GM19372 (cell line): ENCODE data around the gene EEF1E1.

ENCODE experiments used
- ATAC-seq: cut with Tn5 transposase; IDR thresholded peaks from one replicate; pipeline ENCODE4 v1.9.1; 2021; ENCODE audit warnings: mild to moderate bottlenecking, low read depth, moderate library complexity; ENCODE audit not compliant: unreplicated experiment

EEF1E1 gene

DNA sequence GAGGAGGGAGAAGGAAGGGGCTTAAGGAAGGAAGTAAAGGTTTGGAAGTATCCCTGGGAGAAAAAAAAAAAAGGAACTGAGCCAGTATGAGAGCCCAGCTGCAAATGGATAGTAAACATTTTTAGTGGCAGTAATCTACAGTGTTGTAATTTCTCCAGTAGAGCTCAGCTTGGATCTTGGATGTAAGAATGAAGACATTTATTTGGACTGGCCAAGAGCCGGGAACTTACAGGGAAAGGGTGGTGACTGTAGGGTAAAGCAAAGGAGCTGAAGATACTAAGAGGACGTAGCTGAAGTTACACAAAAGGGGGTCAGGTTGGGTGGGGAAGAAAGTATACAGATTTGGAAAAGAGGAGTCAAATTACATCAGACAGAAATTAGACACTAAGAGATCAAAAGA lies 13.5 kb downstream of the EEF1E1 start:
- ATAC-seq = no peak

DNA sequence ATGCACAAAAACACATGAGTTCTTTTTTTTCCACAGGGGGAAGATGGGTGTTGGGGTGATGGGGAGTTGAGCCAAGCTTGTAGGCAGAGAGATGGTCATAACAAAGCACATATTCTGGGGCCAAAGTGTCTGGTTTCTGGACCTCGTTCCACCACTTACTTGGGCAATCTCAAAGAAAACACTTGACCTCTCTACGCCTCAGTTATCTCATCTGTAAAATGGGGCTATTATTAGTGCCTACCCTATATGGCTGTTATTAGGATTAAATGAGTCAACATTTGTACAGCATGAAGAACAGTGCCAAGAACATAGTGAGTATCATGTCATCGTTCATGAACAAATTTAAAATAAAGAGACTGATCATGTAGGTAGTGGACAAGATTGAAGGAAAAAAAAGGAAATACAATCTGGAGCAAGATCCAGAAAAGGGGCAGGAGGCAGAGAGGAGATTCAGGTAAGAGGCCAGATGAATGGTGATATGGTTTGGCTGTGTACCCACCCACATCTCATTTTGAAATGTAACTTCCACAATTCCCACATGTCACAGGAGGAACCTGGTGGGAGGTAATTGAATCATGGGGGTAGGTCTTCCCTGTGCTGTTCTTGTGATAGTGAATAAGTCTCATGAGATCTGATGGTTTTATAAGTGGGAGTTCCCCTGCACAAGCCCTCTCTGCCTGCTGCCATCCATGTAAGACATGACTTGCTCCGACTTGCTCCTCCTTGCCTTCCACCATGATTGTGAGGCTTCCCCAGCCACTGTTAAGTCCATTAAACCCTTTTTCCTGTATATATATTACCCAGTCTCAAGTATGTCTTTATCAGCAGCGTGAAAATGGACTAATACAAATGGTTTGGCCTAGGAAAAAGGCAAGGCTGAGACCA lies 14.2 kb downstream of the EEF1E1 start:
- ATAC-seq = no peak

DNA sequence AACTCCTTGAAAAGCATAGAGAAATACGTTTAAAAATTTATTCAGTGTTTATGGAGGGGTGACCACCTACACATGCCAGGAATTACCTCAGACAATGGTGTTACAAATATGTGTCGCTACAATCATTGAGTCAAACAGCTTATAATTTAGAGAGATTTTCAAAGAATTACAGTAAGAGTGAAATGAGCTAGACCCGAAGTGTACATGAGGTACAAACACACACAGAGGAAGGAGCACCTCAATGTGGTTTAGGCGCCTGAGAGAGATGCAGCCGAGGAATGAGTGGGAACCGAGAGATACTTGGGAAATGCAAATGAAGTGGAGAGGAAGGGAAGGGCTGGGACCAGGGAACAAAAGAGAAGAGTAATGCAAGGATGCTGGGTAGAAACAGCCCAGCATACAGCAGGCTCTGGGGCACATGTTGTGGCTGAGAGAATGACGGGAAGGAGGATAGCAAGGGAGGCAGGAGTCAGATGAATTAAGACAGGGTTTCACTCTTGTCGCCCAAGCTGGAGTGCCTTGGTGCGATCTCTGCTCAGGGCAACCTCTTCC lies 15.5 kb downstream of the EEF1E1 start:
- no peak for ATAC-seq

DNA sequence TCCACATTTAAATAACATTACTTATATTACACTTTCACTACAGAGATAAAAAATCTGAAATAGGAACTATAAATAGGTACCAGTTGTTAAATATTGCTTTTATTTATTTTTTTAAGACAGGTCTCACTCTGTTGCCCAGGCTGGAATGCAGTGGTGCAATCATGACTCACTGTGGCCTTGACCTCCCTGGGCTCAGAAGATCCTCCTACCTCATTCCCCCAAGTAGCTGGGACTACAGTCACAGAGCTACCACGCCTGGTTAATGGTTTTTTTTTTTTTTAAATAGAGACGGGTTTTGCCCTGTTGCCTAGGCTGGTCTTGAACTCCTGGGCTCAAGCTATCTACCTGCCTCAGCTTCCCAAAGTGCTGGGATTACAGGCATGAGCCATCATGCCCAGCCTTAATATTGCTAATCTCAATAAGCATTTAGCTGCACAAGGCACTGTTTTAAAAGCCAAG lies 17.3 kb downstream of the EEF1E1 start:
- ATAC-seq = no peak

DNA sequence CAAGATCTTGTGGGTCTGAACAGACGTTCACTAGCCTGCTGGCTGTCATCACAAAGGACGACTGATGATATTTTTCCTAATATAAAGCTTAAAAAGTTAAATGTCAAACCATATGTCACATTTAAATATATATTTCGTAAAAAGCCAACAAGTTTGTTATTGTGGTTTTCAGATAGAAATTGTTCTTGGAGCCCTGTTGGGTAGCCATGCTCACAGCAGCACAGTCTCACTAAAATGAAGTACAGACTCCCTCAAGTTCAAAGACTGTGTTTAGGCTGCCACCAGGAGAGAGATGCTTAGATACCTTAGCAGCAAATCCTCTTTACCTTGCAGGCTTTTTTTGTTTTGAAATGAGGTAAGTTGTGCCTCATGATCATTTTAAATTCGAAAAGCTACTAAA lies 17.8 kb downstream of the EEF1E1 start:
- ATAC-seq = no peak

DNA sequence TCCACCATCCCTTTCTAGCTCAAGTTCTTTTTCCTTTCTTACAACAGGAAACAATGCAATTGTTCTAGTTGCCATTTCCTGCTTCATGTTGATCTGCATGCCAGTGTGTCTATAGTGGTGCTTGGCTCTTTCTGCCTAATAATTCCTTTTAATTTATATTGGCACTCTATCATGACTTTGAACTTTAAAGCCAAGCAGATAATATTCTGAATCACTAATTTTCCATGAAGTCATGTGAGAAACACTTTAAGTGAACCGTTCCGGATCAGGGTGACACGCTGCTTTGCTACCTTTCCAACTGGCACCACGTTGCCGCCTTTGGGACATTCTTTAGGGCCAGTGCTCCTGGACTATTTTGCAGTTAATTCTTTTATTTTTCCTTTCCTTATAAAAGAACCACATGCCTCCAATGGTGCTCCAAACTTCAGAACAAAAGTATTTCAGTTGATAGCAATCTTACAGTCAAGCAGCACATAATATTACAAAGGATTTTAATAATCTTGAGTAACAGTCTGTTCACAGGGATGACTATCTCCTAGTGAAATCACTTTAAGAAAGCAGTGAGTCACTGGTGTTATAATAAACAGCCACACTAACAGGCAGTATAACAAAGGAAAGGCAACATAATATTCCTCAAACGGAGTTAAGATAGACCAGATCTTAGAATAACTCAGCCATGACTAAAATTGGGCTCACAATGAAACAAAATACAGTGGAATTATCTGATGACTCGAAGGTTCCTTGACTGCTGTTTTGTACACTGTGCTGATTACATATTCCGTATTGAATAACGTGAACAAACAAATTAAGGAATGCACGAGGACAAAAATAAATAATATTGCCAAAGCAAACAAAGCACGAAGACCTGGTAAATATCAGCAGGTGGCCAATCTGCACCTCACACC lies 19.1 kb downstream of the EEF1E1 start:
- ATAC-seq = no peak

DNA sequence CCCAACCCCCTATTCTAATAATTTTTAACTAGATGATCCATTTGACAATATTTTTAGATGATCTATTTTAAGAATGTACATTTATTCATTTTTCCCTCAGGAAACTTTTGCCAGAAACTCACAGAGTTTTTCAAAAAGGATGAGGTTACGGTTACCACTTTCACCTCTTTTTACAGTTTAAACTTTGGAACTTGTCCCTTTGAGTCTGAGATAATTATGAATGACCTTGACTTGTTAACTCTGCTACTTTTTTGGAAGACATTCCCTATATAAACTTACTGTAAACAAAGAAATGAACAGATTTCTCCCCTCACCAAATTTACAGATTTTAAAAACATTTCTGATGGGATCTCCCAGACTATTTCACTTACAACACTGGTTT lies 19.8 kb downstream of the EEF1E1 start:
- no peak for ATAC-seq

DNA sequence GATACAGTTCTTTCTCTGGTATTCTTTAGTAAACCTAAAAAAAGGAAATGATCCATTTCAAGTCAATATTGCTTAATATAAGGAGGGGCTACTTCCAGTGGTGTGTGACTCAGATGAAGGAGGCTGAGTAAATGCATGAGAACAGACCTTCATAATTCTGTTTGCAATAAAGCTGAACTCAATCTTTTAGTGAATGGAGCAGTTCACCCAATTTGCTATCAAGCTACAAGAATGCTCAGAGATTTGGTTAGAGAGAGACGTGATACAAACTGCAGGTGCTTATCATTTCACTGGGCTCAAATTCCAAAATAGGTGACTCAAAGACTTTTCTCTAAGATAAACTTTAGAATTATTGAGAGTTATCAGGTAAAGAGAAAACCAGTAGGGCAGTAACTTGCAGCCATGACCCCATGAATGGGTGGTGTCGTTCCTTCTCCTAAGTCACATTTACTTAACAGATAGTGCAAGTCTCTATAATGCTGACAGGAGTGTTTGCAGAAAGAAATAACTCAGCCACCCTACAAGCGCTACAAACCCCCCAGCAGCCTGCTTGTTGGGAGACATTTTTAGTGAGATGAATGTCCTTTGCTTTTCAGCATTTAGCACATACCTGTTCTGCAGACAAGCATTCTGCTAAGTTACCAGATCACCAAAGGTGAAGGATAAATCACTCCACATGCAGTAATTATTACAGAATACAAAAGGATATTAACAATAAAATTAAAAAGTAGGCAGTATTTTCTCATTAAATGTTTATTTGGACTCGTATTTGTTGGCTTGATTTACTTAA lies 21.8 kb downstream of the EEF1E1 start:
- no peak for ATAC-seq

DNA sequence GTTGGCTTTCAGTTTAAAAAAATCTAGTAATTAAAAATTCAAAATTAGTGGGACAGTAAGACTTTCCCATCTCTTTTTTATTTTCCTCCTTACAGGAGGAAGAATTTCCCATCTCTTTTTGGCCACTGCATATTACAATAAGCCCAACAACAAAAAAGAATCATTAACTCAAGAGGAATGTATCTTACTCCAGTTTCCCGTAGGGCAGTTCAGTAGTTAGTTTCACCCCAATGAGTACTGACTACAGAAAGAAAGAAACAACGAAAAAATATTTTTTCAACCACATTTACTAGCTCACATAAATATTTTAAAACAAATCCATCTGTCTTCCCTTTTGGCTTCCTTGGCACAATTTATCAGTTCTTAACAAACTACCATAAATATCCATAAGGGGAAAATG lies 23.2 kb downstream of the EEF1E1 start:
- ATAC-seq = no peak

DNA sequence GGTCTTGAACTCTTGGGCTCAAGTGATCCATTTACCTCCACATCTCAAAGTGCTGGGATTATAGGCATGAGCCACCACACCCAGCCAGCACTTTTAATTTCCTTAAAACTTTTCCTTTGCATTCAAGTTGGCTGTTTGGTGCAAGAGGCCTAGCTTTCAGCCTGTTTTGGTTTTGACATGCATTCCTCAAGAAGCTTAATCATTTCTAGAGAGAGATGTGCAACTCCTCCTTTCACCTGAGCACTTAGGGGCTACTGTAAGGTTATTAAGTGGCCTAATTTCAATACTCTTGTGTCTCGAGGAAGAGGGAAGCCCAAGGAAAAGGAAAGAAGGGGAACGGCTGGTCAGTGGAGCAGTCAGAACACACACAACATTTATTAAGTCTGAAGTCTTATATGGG lies 24.4 kb downstream of the EEF1E1 start:
- ATAC-seq = no peak

DNA sequence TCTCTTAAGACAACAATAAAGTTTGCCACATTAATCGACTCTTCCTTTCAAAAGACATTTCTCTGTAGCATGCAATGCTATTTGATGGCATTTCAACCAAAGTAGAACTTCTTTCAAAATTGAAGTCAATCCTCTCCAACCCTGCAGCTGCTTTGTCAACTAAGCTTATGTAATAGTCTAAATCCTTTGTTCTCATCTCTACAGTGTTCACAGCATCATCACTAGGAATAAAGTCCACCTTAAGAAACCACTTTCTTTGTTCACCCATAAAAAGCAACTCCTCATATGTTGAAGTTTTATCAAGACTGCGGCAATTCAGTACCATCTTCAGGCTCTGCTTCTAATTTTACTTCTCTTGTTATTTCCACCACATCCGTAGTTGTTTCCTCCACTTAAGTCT lies 26.6 kb downstream of the EEF1E1 start:
- no peak for ATAC-seq

DNA sequence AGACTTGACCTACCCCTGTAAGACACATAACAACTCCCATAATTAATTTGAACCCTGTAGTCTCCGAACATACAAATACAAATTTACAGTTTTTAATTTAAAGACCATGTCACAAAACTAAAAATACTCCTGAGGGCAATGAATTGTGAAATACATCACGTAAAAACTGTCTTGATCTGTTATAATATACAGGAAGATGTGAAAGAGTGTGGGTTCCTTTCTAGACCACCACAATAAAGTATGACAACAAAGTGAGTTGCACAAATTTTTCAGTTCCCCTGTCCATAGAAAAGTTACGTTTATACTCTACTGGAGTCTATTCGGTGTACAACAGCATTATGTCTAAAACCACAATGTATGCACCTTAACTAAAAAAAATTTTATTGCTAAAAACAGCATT lies 27.2 kb downstream of the EEF1E1 start:
- ATAC-seq = no peak

DNA sequence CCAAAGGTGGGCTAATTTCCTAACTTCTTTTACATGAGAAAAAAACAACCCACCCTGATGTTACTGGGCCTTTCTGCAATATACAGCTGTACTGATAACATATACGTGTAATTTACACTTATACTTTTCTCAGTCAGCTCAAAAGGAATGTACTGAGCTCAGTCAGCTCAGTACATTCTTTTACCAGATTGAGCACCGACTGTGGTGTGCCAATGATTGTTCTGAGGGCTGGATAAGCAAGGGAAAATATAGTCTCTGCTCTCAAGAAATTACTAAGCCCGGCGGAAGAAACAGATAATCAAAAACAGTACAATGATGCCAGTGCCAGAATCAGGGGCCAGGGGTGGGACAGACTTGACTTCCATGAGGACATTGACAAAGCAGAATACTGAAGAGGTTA lies 28.1 kb downstream of the EEF1E1 start:
- ATAC-seq = no peak

DNA sequence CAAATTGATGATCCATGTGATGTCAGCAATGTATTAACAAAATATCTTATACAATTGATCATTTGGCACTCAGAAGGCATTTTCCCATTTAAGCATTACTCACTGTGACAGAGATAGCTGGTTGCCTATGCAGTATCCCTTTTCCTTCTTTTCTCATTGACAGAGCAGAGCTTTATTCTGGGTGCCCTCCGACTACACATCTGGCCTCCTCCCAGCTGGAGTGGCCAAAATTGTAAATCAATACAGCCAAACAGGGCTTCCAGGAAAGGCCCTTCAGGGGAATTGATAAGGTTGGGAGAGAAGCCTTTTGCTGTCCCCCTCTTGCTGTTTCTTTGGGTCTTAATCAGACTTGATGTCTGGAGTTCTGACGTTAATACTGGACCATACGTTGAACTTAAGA lies 28.6 kb downstream of the EEF1E1 start:
- ATAC-seq = no peak

DNA sequence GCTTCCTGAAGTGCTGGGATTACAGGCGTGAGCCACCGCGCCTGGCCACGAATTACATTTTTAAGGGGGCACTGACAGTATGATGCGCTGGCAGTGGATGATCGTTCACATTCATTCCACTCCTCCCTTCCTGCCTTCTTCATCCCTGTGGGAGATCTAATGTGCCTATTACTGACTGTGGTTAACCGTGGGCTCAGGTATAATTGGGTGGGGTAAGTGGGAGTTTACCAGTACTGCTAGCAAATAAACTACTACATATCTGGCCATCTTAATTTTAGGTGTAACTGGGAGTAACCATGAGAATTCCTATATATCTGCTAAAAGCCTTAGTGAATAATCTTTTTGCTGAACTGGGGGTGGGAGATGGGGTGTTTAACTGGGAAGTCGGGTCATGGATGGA lies 31.6 kb downstream of the EEF1E1 start:
- no peak for ATAC-seq

DNA sequence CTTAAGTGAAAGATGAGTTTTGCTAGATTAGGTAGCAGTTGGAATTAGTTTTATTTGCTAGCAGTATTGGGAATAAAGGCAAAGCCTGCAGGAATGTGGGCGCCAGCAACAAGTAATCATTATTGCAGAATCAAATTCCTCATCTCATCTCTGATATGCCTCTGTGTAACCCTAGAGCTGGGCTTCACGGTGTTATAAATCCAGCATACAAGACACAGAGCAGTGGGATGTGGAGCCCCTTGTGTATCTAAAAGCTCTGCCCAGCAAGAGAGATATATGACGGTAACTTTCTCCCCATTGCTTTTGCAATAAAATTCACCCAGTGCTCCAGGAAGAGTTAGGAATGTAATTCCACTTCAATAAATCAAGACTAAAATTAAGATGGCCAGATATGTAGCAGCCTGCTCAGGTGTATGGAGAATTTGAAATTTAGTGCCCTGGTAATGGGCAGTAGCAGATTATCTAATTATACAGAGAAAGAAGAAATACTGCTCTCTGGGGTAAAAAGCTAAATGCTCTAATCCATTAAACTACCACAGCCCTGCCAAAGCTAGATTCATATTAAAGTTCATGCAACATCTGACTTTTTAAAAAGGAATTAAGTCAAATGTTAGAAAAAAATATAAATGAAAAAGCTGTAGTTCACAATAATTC lies 32.6 kb downstream of the EEF1E1 start:
- no peak for ATAC-seq

DNA sequence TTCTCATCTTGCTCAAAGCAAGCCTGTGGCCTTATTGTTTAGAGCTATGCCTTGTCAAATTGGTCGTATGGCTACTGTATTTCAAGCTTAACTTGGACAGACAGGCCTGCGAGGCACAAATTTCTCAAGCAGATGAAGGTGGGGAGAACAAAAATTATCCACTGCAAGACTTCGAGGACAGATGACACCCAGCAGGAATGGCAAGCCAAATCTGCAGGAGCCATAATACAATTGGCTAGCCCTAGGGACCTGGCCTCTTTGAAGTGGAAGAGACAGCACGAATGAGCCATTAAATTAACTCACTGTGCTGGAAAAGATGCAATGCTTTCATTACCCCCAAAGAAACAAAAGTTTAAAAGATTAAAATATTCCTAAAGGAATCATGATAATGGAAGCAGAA lies 33.2 kb downstream of the EEF1E1 start:
- no peak for ATAC-seq

DNA sequence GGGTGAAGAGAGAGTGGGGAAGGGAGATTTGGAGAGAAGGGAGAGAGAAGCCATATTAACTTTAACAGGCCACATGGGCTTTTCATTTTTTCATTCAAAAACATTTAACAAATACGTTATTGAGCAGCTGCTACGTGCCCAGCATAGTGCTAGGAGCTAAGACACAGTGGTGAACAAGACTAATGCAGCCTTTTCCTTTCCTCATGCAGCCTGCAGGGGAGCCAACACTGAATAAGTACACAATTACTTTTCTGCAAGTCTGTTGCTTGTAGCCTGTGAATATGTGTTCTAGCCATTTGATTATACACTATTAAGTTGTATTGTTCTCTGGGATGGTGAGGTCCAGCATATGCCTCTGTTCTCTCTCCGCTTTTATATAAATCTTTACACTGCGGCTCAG lies 36.2 kb downstream of the EEF1E1 start:
- no peak for ATAC-seq

DNA sequence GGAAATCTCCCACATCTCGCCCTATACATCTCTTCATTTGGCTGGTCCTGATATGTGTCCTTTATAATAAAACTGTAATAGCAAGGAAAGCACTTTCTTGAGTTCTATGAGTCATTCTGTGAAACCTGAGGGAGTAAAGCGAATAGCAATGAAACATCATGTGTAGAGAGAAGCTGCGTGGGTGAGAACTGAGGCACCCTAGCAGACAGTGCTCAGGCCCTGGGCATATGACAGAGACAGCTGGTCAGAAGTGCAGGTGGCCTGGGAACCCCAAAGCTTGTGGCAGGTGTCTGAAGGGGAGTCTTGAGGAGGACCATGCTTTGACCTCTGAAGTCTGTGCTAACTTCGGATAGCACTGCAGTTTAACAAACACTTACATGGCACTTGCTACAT lies 36.8 kb downstream of the EEF1E1 start:
- peak; percentile 44 for ATAC-seq
